NCI-H2196 treated with DMSO at 0.1 percent for 48 hours (cell line): ENCODE data around the gene FYN.
A peak's percentile ranks its signal among the peaks of the same experiment; 100 is the strongest.

Experiments
- DNase-seq: peaks from one replicate; lab custom pipeline; 2025; ENCODE audit not compliant: unreplicated experiment; lab: John Stamatoyannopoulos, UW

Gene FYN

GRCh38 chr6:111854683-111855082 lies 18.6 kb downstream of the FYN start:
- DNase-seq, result no peak

GRCh38 chr6:111852725-111853124 lies 20.5 kb downstream of the FYN start:
- no peak for DNase-seq

DNA sequence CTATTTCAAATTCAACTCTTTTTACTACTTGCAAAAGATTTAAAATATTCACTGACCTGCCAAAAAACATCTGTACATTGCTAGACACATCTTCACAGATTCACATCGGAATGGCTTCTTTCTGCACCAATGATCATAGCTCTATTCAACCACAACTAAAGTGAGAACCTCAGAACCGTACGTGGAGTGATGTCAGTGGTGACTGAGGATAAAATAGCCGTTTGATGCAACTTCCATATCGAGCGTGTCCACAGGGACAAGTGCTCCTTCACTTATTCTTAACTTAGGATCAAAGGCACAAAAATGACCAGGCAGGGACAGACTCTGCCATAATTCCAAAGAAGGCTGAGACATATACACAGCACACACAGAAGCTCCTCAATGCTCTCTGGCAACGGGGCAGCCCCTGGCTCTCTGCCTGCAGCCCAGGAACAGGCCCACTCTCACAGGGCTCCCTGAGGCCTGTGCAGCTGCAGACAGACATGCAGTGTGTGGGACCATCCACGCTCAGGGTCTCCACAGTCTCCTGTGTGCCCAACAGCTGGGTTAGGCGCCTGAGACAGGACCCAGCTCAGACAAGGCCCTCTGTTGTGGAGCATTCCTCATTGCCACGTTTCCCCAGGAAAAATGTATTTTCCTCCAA lies 22.8 kb downstream of the FYN start:
- DNase-seq, result no peak

GRCh38 chr6:111849298-111849697 lies 24.0 kb downstream of the FYN start:
- DNase-seq, result no peak

GRCh38 chr6:111848262-111848812 lies 24.9 kb downstream of the FYN start:
- DNase-seq, result no peak

DNA sequence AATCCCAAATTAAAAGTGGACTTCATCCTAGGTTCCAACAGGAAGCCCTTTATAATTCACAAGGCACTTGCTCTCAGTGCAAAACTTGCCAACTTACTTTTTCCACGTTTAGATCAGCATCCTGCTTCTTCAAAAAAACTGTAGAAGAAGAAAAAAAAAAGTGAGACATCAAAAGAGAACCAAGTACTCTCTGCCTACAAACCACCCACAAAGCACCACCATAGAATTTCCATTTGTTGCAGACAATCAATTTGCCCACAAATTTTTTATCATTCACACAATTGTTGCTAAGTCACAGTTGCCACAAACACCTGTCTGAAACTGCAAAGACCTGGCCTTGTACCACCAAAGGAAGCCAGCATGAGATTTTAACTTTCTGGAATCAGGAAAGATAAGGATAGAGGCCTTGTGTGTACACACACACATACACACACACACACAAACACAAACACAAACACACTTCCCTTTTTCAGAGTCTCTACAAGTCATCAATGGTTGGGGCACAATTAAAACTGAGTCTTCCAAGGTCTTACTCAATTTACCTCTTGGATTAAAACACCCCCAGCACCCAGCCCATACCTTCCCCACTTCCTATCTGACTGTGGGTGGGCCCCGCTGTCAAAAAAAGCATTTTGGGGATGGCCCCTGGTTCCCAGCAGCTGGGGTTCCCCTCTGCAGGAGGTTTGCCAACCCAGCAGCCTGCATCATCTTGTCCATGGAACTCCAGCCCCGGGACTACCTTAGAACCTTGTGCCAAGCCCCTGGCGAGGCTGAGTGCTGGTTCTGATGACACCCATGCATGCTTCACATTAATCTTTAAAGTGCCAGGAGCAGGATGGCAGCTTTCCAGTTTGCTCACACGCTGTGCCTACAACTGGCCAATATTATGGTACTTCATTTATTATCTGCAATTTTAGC lies 26.5 kb downstream of the FYN start:
- DNase-seq, result peak; percentile 5

- DNase-seq, result no peak
These were observed 27.2 kb downstream of the FYN start for GRCh38 chr6:111846066-111846465.

GRCh38 chr6:111845441-111845871 lies 27.8 kb downstream of the FYN start:
- DNase-seq, result no peak

DNA sequence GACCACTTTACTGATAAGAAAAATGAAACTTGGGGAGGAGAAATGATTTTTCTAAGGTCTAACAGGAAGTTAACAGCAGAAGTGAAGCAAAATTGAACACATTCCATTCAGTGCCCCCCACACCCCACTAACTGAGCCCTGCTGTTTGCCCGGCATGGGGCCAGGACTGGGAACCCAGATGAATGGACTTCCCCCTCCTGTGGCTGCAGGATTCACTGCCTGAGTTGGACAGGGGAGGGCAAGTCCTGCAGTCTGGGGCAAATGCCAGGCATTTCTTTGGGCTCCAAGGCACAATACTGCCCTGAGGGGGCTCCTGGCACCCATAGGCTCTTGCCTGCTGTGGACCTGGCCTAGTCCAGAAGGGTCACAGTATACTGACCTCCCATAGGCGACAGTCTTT lies 28.3 kb downstream of the FYN start:
- DNase-seq, result no peak

- DNase-seq, result no peak
These were observed 28.9 kb downstream of the FYN start for GRCh38 chr6:111844376-111844775.

DNA sequence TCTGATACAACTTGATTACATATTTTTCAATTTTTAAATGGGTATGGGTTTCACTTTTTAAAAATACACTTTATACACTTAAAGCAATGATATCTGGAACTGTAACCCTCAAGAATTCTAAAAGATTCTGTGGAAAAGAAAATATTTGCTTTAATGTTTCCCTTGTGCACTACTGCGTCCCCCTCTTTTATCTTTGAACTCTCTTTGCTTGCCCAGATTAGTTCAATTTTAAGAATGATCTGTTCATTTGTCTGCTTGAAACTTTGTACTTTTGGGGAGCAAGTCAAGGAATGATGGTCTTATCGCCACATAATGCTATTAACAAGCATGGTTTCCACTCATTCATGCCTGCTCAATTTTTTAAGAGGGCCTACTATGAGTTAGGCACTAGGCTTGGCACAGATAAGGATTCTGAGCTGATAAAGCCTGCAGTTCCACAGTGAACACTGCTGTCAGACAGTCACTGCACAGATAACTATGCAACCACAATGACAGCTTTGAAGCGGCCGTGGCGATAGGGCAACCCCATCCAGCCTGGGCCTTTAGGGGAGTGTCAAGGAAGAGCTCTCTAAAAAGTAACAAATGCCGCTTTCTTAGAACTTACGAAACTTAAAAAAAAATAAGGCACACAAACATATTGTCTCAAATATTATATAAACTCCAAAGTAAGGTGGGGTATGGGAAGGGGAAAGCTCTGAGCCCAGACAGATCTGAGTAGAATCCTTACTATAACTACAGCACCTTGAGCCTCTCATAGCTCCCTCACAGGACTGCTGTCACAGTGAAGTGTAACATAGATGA lies 29.7 kb downstream of the FYN start:
- DNase-seq, result no peak

GRCh38 chr6:111842891-111843290 lies 30.4 kb downstream of the FYN start:
- DNase-seq, result no peak

DNA sequence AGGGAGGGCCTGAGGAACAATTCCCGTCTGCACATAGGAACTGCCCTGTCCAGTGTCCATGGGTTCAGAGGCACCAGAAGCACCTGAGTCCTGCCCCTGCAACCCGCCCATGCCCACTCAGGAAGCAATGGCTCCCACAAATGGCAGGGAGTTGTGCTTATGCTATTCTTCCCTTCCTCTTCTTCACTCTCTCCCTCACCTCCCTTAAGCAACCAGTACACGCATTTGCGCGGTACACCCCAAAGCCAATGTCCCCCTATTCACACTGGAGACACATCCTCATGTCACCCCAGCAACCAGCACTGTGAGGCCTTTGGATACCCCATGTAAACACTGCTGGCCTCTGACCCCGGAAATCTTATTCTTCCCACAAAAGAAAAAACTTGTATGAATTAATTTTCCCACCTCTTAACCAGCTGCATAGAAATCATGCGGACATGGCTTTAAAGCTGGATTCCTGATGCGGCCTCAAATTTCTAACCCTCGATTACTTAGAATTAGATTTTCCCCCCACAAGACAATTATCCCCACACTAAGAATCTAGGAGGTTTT lies 30.9 kb downstream of the FYN start:
- DNase-seq, result no peak

DNA sequence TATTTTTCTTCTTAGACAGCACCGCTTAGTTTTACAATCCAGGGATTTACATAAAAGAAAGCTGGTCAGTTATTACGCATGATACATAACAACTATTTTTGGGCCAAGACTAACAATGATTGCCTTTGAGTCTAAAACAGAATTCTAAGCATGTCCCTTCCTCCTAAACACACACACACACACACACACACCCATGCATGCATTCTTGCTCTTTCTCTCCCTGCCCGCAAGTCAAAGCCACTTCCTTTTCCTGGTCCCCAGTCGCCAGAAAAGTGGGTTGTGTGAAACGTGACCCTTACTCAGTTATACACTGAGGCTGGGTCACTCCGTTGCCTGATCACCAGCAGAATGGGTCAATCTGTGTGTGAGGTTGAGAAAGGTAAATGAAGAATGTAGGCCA lies 31.4 kb downstream of the FYN start:
- DNase-seq, result no peak

GRCh38 chr6:111840803-111841202 lies 32.4 kb downstream of the FYN start:
- no peak for DNase-seq

DNA sequence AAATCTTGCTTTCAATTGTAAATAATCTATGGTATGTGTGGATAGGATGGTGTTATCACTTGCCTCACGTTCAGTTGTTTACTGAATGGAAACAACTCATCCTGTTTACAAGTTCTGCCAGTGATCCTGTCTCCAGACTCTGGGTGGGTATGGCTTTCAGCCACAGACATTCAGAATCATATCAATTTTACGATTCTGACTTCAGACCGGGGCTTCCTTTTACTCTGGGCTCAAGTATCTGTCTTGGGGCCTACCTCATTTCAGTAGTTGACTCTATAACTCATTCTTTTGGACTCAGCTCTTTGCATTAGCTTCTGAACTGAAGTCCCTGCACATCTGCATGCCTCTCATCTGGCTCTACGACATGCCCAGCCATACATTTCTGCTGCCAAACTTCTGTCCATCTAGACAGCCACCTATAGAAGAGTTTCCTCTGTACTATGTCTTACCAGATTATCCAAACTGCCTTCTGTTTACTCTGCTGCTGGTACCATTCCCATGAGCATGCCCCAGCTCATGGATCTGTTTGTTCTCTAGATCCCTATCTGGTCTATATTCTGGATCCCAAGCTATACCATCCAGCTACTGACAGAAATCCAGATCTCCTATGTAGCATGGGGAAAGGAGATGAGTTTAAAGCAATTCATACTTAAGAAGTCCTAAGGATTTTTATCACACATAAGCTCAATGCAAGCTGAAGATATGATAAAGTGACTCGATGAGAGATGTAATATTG lies 34.3 kb downstream of the FYN start:
- DNase-seq, result no peak

DNA sequence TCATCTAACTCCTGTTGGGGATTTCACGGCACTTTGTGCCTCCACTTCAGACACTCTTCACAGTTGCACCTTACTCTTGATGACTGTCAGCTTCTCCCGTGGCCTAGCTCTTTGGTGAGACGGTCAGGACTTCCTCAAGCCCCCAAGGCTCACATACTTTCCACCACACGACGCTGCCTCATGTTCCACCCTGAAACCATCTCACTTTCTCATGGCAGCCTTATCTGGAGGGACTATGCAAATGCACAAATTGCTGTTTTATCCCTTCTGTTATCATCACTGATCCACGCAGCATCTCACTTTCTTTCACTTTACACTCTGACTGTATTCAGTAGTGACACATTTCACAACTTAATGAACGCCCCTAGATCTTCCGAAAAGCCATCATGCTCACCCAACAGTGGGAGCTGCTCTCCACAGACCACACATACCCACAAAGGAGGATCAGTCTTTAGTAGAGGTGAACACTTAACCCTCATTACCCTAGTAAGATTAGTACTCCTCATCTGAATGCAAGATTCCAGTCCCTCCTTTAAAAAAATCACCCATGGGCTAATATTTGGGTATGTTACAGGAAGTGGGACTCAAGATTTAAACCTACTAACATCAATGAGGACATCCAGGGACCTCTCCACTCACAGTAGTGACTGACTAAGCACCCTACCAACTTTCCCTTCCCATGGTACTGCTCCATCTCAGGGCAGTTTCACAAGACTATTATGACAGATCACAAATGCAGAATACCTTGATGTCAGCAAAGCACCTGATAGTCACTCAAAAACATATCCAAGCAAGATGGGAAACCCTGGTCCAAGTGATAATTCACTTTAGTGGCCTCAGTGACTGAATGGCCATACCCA lies 35.4 kb downstream of the FYN start:
- no peak for DNase-seq

DNA sequence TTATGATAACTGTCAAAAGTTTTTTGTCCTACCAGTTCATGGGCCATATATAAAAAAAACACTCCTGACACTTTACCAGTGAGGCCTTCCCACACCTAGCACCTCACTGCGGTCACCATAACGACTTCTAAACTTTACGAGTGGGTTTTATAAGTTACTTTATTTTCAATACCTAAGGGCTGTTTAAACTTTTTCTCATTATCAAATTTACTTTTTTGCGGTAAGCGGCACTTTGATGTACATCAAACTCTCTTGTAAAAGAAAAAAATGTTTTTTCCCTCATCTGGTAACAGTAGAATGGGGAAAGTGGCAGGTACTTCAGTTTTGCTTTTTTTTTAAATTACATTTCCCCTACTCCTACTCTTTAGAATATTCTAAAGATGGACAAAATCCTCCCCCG lies 36.2 kb downstream of the FYN start:
- DNase-seq, result no peak

DNA sequence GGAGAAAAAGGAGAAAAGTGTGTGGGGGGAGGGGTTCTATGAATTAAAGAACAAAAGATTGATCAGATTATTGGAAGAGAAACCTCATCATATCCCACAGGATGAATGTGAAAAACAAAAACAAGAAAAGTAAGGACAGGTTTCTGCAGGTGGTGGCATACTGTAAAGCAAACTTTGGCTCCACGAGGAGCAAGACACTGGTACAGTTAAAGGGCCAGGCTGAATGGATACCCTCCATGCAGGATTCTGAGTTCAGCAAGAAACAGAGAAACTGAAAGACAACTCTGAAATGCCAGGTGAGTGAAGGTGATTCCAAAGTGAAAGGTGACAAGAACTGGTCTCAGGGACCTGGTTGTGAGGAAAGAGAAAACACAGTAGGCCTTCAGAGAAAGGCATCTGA lies 37.4 kb downstream of the FYN start:
- no peak for DNase-seq
